Left lung (tissue), 10 donors: ENCODE results near the gene ERVMER34-1. TPM values are rescaled to one million over a fixed set of nuclear protein-coding genes. Genes with fewer than 3 reads are reported as not detected.

ENCODE experiments used
- ATAC-seq: fragments of 200-7000 bp; cut with Tn5 transposase; one replicate; pipeline ENCODE4 v1.9.1; 2020; ENCODE audit warnings: moderate library complexity
- DNase-seq, 4 donors: peaks; one replicate each; pipeline ENCODE4 v3.0.0-alpha.2; 2013 to 2020
- H3K27ac ChIP-seq, 2 donors: fragments of 200-600 bp; sonication (generic) in 1 of 2; one replicate each; pipeline versions ENCODE4 v1.5.0 to v1.8.0; 2020 to 2021
- H3K27me3 ChIP-seq, 2 donors: fragments of 200-600 bp; sonication (generic) in 1 of 2; one replicate each; pipeline versions ENCODE4 v1.5.0 to v1.8.0; 2020 to 2021
- H3K36me3 ChIP-seq, 2 donors: fragments of 200-600 bp; sonication (generic) in 1 of 2; one replicate each; pipeline versions ENCODE4 v1.5.0 to v1.8.0; 2020 to 2021
- H3K4me1 ChIP-seq, 2 donors: fragments of 200-600 bp; one replicate each; pipeline ENCODE4 v1.8.0; 2021
- H3K4me3 ChIP-seq, 2 donors: fragments of 200-600 bp; sonication (generic) in 1 of 2; one replicate each; pipeline versions ENCODE4 v1.5.0 to v1.8.0; 2020 to 2021; ENCODE audit warnings: mild to moderate bottlenecking in 1 of 2
- H3K9me3 ChIP-seq, 2 donors: fragments of 200-600 bp; sonication (generic) in 1 of 2; one replicate each; pipeline versions ENCODE4 v1.5.0 to v1.8.0; 2020 to 2021
- intact Hi-C, 2 donors: fragments of 100-400 bp; cut with DNase I; formaldehyde crosslinking; loops; one replicate each; pipeline versions ENCODE4 v1.11.2 to v1.14.2; 2022
- polyA plus RNA-seq, 6 donors: library from polyadenylated mRNA; unstranded; fragments of 120-200 nt; gene quantifications; one replicate each; pipeline ENCODE4 v1.2.1, GENCODE V29; 2013; ENCODE audit not compliant: insufficient read length in 6 of 6
- total RNA-seq, 2 donors: library from RNA; stranded (reverse); fragmentation: NEBNext Ultra II Directional; extraction: Animal tissue kit (Norgen Biotek cat#: 25700); gene quantifications; one replicate each; pipeline ENCODE4 v1.2.1, GENCODE V29; 2021
- TF ChIP-seq, protein P1 (sequence below), 2 donors: fragments of 200-600 bp; sonication (generic) in 1 of 2; IDR thresholded peaks; one replicate each; pipeline versions ENCODE4 v1.5.0 to v1.8.0; 2021; ENCODE audit warnings: antibody characterized with exemption in 2 of 2
- donor health status: DM: no; HTN: yes; CAD: no.
- donor health status: DM: no; HTN: no; CAD: no.

Gene ERVMER34-1
- total and polyA plus RNA-seq, 8 donors, result 2.0 to 3.4 (median 2.9) TPM

GRCh38 chr4:52715914-52716313 is 35.3 kb downstream of the ERVMER34-1 start:
- intact Hi-C loops, result no loop called here
- peaks cover 0 to 43% of the 10 kb centered on the region in 2 donors for H3K36me3 ChIP-seq
- peaks cover 7 to 38% of the 10 kb centered on the region in 2 donors for H3K4me1 ChIP-seq
- DNase-seq (no peak), ATAC-seq (no peak)
- TF ChIP-seq, protein P1, sequence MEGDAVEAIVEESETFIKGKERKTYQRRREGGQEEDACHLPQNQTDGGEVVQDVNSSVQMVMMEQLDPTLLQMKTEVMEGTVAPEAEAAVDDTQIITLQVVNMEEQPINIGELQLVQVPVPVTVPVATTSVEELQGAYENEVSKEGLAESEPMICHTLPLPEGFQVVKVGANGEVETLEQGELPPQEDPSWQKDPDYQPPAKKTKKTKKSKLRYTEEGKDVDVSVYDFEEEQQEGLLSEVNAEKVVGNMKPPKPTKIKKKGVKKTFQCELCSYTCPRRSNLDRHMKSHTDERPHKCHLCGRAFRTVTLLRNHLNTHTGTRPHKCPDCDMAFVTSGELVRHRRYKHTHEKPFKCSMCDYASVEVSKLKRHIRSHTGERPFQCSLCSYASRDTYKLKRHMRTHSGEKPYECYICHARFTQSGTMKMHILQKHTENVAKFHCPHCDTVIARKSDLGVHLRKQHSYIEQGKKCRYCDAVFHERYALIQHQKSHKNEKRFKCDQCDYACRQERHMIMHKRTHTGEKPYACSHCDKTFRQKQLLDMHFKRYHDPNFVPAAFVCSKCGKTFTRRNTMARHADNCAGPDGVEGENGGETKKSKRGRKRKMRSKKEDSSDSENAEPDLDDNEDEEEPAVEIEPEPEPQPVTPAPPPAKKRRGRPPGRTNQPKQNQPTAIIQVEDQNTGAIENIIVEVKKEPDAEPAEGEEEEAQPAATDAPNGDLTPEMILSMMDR (IDR thresholded peaks at IDR 0.05), result no peak
- no peaks in the 10 kb centered on the region for H3K27me3 ChIP-seq
- H3K27ac ChIP-seq, result no peak overlapping the region
- no peaks in the 10 kb centered on the region for H3K9me3 ChIP-seq
- no peak overlapping the region for H3K4me3 ChIP-seq

GRCh38 chr4:52715255-52715897 is 35.8 kb downstream of the ERVMER34-1 start:
- DNase-seq (no peak), ATAC-seq (no peak)
- H3K4me3 ChIP-seq, result peak overlapping the region in 1 of 2 donors; percentile 76
- H3K36me3 ChIP-seq, result peaks cover 0 to 42% of the 10 kb centered on the region in 2 donors
- intact Hi-C loops, result no loop called here
- H3K9me3 ChIP-seq, result no peaks in the 10 kb centered on the region
- H3K27ac ChIP-seq, result no peak overlapping the region
- peaks cover 7 to 38% of the 10 kb centered on the region in 2 donors for H3K4me1 ChIP-seq
- TF ChIP-seq, protein P1 (IDR thresholded peaks at IDR 0.05), result no peak
- H3K27me3 ChIP-seq, result no peaks in the 10 kb centered on the region

DNA sequence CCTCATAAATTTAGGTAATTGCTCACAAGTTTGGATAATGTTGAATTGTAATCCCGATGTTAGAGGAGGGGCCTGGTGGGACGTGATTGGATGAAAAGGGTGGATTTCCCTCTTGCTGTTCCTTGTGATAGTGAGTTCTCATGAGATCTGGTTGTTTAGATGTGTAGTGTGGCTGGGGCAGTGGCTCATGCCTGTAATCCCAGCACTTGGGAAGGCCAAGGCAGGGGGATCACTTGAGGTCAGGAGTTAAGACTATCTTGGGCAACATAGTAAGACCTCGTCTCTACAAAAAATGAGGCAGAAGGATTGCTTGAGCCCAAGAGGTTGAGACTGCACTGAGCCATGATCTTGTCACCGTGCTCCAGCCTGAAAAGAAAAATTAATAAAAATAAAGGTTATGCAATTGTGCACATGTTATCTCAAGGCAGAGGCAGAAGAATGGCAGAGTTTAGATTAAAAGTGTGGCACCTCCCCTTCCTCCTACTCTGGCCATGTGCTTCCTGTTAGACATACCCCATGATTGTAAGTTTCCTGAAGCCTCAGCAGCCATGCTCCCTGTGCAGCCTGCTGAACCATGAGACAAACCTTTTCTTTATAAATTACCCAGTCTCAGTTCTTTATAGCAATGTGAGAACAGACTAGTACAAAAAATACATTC is 36.5 kb downstream of the ERVMER34-1 start:
- DNase-seq, result no peak
- TF ChIP-seq, protein P1 (IDR thresholded peaks at IDR 0.05), result no peak
- ATAC-seq, result no peak
- H3K27me3 ChIP-seq, result no peaks in the 10 kb centered on the region
- intact Hi-C loops, result no loop called here
- peaks cover 0 to 36% of the 10 kb centered on the region in 2 donors for H3K36me3 ChIP-seq
- H3K4me1 ChIP-seq, result peaks cover 7 to 38% of the 10 kb centered on the region in 2 donors
- peak overlapping the region in 1 of 2 donors; percentile 76 for H3K4me3 ChIP-seq
- no peak overlapping the region for H3K27ac ChIP-seq
- H3K9me3 ChIP-seq, result no peaks in the 10 kb centered on the region

DNA sequence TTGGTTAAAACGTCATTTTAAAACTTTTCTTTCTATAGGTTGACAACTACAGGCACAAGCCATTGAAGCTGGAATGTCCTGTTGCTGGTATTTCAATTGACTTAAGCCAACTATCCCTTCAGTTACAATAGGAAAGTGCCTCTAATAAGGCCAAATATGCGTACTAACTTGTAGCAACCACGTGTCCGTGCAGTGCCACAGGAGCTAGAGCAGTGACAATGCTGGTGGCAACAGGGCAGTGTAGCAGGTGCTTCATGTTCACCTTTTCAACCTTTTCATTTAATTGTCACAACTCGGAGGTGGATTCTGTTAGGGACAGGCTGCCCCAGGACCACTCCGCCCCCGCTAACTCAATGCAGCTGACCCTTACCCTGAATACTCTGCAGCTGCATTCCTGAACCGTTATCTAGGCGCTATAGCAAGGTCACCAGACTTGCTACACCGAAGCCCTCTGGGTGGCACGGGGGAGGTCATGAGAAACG is 37.7 kb downstream of the ERVMER34-1 start:
- peak overlapping the region in 1 of 2 donors; percentile 93 for H3K27ac ChIP-seq
- H3K9me3 ChIP-seq, result no peaks in the 10 kb centered on the region
- H3K36me3 ChIP-seq, result peaks cover 0 to 36% of the 10 kb centered on the region in 2 donors
- intact Hi-C loops, result no loop called here
- TF ChIP-seq, protein P1 (IDR thresholded peaks at IDR 0.05), result no peak
- H3K27me3 ChIP-seq, result no peaks in the 10 kb centered on the region
- peak overlapping the region; percentile 76 to 83 for H3K4me3 ChIP-seq
- DNase-seq (no peak), ATAC-seq (no peak)
- peaks cover 7 to 38% of the 10 kb centered on the region in 2 donors for H3K4me1 ChIP-seq
